GM13977 (cell line): ENCODE measurements around the gene CTSH.

Source experiments
- DNase-seq: peaks from one replicate; pipeline ENCODE4 v3.0.0; 2012; ENCODE audit warnings: low spot score
- in situ Hi-C: fragments of 300-500 bp; cut with MboI; formaldehyde crosslinking; loops from one replicate; pipeline ENCODE4 v1.12.0; 2022; ENCODE audit warnings: low sequenced_read_pairs, low pct_unique_long_range_greater_than_20kb, mixed read lengths, inconsistent platforms; ENCODE audit not compliant: unreplicated experiment
- TF ChIP-seq, protein P1 (sequence below): IDR thresholded peaks from 2 replicates; pipeline ENCODE4 v1.5.1; 2012; ENCODE audit warnings: mild to moderate bottlenecking, control low read depth; ENCODE audit not compliant: insufficient read depth; ENCODE audit errors: extremely low read depth, missing control alignments

Gene CTSH

DNA sequence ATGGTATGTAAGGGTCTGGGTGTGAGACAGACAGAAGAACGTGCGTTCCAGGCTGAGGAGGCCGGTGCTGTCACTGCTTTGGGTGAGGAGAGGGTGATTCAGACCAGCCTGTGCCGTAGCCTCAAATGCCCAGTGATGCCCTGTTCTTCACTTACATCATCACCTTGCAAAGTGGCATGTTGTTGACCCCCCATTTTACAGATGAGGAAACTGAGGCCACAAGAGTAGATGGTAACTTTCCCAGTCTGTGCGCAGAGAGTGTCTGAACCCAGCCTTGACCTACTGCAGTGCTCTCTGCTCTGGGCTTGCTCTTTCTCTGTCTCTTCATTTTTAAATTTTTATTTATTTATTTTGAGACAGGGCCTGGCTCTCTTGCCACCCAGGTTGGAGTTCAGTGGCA, 1.6 kb upstream of the CTSH start:
- DNase-seq, result no peak
- in situ Hi-C loops, result no loop called here
- TF ChIP-seq, protein P1, sequence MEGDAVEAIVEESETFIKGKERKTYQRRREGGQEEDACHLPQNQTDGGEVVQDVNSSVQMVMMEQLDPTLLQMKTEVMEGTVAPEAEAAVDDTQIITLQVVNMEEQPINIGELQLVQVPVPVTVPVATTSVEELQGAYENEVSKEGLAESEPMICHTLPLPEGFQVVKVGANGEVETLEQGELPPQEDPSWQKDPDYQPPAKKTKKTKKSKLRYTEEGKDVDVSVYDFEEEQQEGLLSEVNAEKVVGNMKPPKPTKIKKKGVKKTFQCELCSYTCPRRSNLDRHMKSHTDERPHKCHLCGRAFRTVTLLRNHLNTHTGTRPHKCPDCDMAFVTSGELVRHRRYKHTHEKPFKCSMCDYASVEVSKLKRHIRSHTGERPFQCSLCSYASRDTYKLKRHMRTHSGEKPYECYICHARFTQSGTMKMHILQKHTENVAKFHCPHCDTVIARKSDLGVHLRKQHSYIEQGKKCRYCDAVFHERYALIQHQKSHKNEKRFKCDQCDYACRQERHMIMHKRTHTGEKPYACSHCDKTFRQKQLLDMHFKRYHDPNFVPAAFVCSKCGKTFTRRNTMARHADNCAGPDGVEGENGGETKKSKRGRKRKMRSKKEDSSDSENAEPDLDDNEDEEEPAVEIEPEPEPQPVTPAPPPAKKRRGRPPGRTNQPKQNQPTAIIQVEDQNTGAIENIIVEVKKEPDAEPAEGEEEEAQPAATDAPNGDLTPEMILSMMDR, result no peak

DNA sequence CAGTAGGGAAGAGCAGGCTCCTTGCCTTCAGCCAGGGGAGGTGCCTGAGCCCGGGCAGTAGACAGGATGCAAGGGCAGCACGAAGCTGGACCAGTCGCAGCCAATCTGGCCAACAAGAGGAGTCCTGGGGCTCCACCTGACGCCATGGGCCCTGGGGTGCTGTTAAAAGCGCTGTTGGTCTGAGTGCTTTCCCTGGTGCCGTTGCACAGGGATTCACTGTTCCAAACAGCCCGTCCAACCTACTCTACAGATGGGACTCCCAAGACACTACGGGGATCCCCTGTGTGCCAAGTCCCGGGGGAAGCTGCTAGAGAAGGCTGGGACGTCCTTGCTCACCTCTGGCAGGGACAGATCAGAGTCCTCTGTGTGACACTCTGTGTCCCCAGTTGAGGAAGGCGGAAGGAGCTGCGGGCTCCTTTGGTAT, 632 bp downstream of the CTSH start:
- TF ChIP-seq, protein P1, result no peak
- no peak for DNase-seq
- in situ Hi-C loops, result no loop called here

DNA sequence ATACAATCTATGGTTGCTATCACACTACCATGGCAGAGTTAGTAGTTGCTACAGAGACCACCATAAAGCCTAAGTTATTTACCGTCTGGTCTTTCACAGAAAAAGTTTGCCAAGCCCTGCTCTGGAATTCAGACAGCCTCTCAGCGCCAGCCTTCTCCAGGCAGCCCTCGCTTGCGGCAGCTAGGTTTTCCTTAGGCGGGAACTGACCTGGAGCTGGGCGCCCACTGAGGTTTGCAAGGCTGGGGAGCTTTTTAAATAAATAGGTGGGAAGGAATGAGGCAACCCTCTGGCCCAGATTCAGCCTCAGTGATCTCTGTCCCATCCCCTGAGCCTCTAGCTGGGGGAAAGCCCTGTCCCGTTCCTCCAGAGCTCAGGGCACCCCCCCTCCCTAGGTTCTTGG, 1.2 kb downstream of the CTSH start:
- TF ChIP-seq, protein P1, result no peak
- in situ Hi-C loops, result no loop called here
- DNase-seq, result no peak

DNA sequence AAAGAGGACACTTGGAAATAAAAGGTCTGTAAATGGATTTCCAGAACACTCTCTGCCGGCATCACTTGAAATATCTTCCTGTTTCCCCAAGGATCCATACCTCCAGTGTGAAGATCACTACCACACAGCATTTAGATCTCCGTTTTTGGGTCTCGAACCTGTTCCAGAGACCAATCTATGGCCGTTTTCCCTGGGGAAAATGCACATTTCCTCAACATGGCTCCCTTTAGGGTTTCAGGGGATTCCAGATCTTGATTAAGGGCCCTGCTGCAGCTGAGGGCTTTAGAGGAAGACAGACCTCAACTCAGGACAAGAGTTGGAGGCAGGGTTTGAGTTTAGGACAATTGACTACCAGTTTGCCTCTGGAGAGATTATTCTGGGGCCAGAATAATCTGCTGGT, 2.1 kb downstream of the CTSH start:
- in situ Hi-C loops, result no loop called here
- TF ChIP-seq, protein P1, result no peak
- no peak for DNase-seq

DNA sequence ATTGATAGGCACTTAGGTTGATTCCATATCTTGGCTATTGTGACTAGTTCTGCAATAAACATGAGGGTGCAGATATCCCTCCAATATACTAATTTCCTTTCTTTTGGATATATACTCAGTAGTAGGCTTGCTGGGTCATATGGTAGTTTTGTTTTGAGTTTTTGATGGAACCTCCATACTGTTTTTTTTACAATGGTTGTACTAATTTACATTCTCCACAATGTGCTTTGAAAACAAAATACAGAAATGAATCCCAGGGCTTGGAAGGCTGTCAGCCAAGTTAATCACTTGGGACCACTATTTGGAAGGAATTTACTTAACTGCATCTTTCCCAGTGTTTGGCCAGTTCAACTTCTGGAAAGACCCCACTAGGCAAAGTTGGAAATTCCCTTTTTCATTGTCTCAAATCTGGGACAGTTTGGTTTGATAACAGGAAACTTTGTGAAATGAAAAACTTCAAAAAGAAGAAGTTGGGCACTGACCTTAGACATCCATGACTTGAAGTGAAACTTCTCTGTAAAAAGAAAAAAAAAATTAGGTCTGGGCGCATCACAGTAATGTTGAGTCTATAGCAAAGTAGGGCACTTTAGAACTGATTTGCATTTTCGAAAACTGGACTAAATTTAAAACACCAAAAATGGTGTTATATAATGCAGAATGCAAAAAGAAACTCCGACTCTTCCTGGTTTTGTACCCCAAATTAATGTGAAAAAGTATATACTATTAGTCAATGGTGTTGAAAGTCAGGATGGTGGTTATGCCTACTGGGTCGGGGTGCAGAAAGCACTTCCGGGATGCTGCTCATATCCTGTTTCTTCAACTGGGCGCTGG, 6.0 kb downstream of the CTSH start:
- in situ Hi-C loops, result no loop called here
- TF ChIP-seq, protein P1, result no peak
- peak; percentile 74 for DNase-seq

DNA sequence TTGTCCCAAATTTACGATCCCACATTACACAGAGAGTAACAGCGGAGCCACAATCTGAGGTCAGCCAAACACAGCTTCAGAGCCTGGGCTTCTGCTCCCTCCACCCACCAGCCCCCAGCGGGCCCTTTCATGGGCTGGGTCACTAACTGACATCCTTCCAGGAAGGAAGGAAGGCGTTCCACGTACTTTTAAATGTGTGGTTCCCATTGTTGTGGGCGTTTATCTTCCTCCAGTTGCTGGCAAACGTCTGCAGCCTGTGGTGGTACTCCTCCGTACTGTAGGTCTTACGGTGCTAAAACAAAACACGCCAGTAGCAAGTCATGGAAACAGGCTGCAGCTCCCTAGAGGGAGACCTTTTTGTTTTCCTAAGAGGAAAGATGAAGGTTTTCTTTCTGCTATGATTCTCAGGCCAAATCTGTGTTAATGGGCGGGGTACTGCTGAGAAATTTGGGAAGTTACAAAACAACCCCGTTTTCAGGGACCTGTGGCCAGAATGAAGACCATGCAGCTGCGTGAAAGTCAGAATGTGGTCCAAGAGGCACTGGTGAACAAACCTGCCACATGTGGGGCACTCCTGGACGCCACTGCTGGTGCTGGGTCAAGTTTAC, 7.6 kb downstream of the CTSH start:
- no peak for DNase-seq
- in situ Hi-C loops, result no loop called here
- TF ChIP-seq, protein P1, result no peak
